ENCODE results near the gene PKD2.
"Not testable (repeated sequence)": the region's sequence is repeated elsewhere in the genome, so short reads cannot be mapped to it uniquely, and the experiment has no call there.

PKD2 gene

GRCh38 chr4:88115587-88115986, 108.2 kb downstream of the PKD2 start:
- DNase-seq (ENCODE audit: low spot score): no peak

DNA sequence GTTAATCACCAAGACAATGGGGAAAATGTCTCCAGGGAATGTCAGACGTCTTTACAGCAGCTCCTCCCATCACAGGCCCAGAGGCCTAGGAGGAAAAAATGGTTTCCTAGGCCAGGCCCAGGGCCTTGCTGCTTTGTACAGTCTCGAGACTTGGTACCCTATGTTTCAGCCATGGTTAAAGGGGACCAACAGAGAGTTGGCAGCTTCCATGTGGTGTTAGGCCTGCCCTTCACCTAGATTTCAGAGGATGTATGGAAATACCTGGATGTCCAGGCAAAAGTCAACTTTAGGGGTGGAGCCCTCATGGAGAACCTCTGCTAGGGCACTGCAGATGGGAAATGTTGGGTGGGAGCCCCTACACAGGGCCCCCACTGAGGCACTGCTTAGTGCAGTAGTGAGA, 112.5 kb downstream of the PKD2 start:
- DNase-seq (ENCODE audit: low spot score): no peak

DNA sequence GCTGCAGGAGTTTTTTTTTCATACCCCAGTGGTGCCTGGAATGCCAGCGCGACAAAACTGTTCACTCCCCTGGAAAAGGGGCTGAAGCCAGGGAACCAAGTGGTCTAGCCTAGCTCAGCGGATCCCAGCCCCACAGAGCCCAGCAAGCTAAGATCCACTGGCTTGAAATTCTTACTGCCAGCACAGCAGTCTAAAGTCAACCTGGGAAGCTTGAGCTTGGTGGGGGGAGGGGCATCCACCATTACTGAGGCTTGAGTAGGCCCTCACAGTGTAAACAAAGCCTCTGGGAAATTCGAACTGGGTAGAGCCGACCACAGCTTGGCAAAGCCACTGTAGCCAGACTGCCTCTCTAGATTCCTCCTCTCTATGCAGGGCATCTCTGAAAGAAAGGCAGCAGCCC, 114.8 kb downstream of the PKD2 start:
- DNase-seq (ENCODE audit: low spot score): not testable (repeated sequence)
